ENCODE measurements around the gene LYZL4. TPM values are rescaled to one million over a fixed set of nuclear protein-coding genes. Genes with fewer than 3 reads are reported as not detected.

The LYZL4 gene
- total RNA-seq, 2 experiments from 2014 or later, result not detected

GRCh38 chr3:42438193-42438592 is 27.8 kb upstream of the LYZL4 start:
- no peaks in the 10 kb centered on the region for H3K27me3 Mint-ChIP-seq
- no peak for TF ChIP-seq CTCF (IDR thresholded peaks at IDR 0.05)
- no peak for DNase-seq
- no peaks in the 10 kb centered on the region for H3K9me3 Mint-ChIP-seq
- H3K27me3 ChIP-seq (ENCODE audit: control insufficient read depth in 1 of 2, insufficient read depth in 2 of 2, low read length in 2 of 2), result peaks cover 0 to under 1% of the 10 kb centered on the region in 2 experiments
- no peak overlapping the region for H3K4me3 Mint-ChIP-seq
- peaks cover 0 to 3% of the 10 kb centered on the region in 2 experiments for H3K9me3 ChIP-seq (ENCODE audit: control insufficient read depth in 1 of 2, insufficient read depth in 1 of 2, low read length in 2 of 2)
- H3K4me3 ChIP-seq (ENCODE audit: low read length), result no peak overlapping the region
- ChIA-PET POLR2A (no interaction called here), CTCF (interaction anchor here (1.4 kb wide), 1 partner anchor 1858 kb away, joined by 3 read pairs; no protein-coding TSS in a partner anchor)
- ATAC-seq (ENCODE audit: poor library complexity), result no peak
- no peaks in the 10 kb centered on the region for H3K36me3 ChIP-seq (ENCODE audit: insufficient read depth, low read length)
- no peaks in the 10 kb centered on the region for H3K36me3 Mint-ChIP-seq (ENCODE audit: low read depth)
- no peak overlapping the region for H3K27ac Mint-ChIP-seq
- H3K4me1 ChIP-seq (ENCODE audit: insufficient read depth, low read length), result no peaks in the 10 kb centered on the region
- H3K27ac ChIP-seq (ENCODE audit: low read depth in 1 of 2, low read length in 2 of 2), result no peak overlapping the region
- intact Hi-C loops (cut with DNase I, micrococcal nuclease), result no loop called here
- no peaks in the 10 kb centered on the region for H3K4me1 Mint-ChIP-seq (ENCODE audit: low read depth)

- TF ChIP-seq CTCF (IDR thresholded peaks at IDR 0.05), result no peak
- Mint-ChIP-seq H3K27ac (no peak overlapping the region), H3K9me3 (peaks cover 10% of the 10 kb centered on the region), H3K4me1 (ENCODE audit: low read depth) (no peaks in the 10 kb centered on the region), H3K27me3 (peaks cover 23% of the 10 kb centered on the region), H3K36me3 (ENCODE audit: low read depth) (no peaks in the 10 kb centered on the region), H3K4me3 (no peak overlapping the region)
- ChIA-PET CTCF (interaction anchor here (1.2 kb wide), 1 partner anchor 9 kb away, joined by 4 read pairs; no protein-coding TSS in a partner anchor), POLR2A (no interaction called here)
- H3K27me3 ChIP-seq (ENCODE audit: control insufficient read depth in 1 of 2, insufficient read depth in 2 of 2, low read length in 2 of 2), result peaks cover 0 to 15% of the 10 kb centered on the region in 2 experiments
- H3K4me3 ChIP-seq (ENCODE audit: low read length), result no peak overlapping the region
- no peaks in the 10 kb centered on the region for H3K36me3 ChIP-seq (ENCODE audit: insufficient read depth, low read length)
- peaks cover 0 to 11% of the 10 kb centered on the region in 2 experiments for H3K9me3 ChIP-seq (ENCODE audit: control insufficient read depth in 1 of 2, insufficient read depth in 1 of 2, low read length in 2 of 2)
- H3K4me1 ChIP-seq (ENCODE audit: insufficient read depth, low read length), result no peaks in the 10 kb centered on the region
- H3K27ac ChIP-seq (ENCODE audit: low read depth in 1 of 2, low read length in 2 of 2), result no peak overlapping the region
- intact Hi-C loops (cut with DNase I, micrococcal nuclease), result no loop called here
- ATAC-seq (ENCODE audit: poor library complexity) (no peak), DNase-seq (no peak)
These were observed 24.5 kb upstream of the LYZL4 start for GRCh38 chr3:42434777-42435380.

- no peak for ATAC-seq (ENCODE audit: poor library complexity)
- H3K9me3 ChIP-seq (ENCODE audit: control insufficient read depth in 1 of 2, insufficient read depth in 1 of 2, low read length in 2 of 2), result peaks cover 0 to 11% of the 10 kb centered on the region in 2 experiments
- H3K27me3 ChIP-seq (ENCODE audit: control insufficient read depth in 1 of 2, insufficient read depth in 2 of 2, low read length in 2 of 2), result peaks cover 0 to 16% of the 10 kb centered on the region in 2 experiments
- Mint-ChIP-seq H3K36me3 (ENCODE audit: low read depth) (no peaks in the 10 kb centered on the region), H3K27ac (no peak overlapping the region), H3K4me1 (ENCODE audit: low read depth) (no peaks in the 10 kb centered on the region), H3K4me3 (no peak overlapping the region), H3K9me3 (peaks cover 10% of the 10 kb centered on the region), H3K27me3 (peaks cover 43% of the 10 kb centered on the region)
- intact Hi-C loops (cut with DNase I, micrococcal nuclease), result no loop called here
- DNase-seq, result no peak
- ChIA-PET CTCF (no interaction called here), POLR2A (no interaction called here)
- no peak overlapping the region for H3K27ac ChIP-seq (ENCODE audit: low read depth in 1 of 2, low read length in 2 of 2)
- no peak for TF ChIP-seq CTCF (IDR thresholded peaks at IDR 0.05)
- no peaks in the 10 kb centered on the region for H3K36me3 ChIP-seq (ENCODE audit: insufficient read depth, low read length)
- no peaks in the 10 kb centered on the region for H3K4me1 ChIP-seq (ENCODE audit: insufficient read depth, low read length)
- no peak overlapping the region for H3K4me3 ChIP-seq (ENCODE audit: low read length)
These were observed 22.1 kb upstream of the LYZL4 start for GRCh38 chr3:42432485-42432884.

Data from CD4-positive, alpha-beta T cell (primary cell).